Inflammatory macrophage treated with lipopolysaccharide for 1 hour (primary cell): ENCODE measurements around the gene NARS2.

ENCODE experiments used
- DNase-seq, 2 donors: peaks; one replicate each; pipeline ENCODE4 v3.0.0-alpha.2; 2020 to 2022

NARS2 gene

DNA sequence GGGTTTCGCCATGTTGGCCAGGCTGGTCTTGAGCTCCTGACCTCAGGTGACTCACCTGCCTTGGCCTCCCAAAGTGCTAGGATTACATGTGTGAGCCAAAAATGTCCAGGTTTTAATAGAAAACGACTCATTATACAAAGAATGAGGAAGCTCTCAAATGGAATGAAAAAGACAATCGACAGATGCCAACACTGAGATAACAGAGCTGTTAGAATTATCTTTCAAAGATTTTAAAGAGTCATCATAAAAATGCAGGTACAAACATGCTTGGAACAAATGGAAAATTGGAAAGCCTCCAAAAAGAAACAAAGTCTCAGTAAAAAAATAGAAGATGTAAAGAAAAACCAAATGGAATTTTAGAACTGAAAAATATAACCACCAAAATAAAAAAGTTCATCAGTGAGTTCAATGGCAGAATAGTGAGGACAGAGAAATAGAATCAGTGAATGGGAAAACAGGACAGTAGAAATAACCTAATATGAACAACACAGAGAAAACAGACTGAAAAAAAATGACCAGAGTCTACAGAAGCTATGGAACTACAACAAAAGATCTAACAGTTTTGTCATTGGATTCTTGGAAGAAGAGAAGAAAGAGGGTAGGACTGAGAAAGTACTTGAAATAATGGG, 168.0 kb downstream of the NARS2 start:
- DNase-seq = no peak

DNA sequence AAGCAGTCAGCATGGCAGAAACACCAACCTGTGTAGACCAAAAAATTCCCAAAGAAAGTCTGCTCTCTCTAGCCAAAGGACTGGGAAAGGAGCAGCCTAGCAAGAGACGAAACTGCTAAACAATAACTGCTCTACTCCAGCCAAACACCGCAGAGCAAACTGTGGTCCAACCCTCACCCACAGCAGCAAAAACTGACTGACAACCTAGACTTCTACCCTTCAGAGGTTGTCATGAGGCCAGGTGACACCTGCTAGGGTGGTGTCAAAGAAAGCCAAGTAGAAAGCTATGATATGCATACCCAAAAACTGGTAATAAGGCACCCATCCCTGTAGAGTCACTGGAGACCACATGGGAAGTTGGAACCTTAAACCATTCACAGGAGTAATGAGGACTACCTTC, 168.9 kb downstream of the NARS2 start:
- no peak for DNase-seq

DNA sequence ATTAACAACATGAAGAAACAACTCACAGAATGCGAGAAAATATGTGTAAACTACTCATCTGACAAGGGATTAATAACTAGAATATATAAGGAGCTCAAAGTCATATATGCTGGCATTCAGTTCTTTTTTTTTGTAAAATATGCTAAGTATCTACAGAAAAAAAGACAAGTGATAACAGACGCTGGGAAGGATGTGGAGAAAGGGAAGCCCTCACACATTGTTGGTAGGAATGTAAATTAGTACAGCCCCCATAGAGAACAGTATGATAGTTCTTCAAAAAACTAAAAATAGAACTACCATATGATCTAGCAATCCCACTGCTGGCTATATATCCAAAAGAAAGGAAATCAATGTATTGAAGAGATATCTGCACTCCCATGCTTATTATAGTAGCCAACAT, 170.9 kb downstream of the NARS2 start:
- no peak for DNase-seq

DNA sequence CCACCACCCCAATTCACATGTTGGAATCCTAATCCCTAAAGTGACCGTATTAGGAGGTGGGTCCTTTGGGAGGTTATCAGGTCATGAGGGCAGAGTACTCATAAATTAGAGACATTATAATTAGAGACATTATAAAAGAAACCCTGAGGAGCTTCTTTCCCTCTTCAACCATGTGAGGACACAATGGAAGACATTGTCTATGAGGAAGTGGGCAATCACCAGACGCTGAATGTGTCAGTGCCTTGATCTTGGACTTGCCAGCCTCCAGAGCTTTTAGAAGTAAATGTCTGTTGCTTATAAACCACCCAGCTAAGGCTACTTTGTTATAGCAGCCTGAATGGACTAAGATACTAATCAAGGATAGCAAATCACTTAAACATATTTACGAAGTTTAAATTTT, 171.8 kb downstream of the NARS2 start:
- DNase-seq = peak in 1 of 2 donors; percentile 38

- no peak for DNase-seq
These were observed 174.0 kb downstream of the NARS2 start for GRCh38 chr11:78400702-78401101.

DNA sequence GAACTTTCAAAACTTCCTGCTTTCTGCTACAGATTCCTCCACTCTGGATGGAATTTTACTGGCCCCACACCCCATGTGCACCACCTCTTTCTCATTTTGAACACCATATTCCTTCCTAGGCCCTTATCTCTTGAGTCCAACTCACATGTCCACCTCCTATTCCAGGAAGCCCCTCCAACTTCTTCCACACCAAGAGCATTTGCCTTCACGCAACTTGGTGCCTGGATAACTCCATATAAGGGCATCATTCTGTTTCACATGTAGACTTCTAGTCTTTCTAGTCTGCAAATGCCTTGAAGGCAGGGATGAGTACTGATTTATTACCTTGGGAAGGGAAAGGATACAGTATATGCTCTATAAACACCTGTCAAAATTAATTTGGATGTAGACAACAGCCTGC, 174.5 kb downstream of the NARS2 start:
- DNase-seq = no peak

- no peak for DNase-seq
These were observed 175.5 kb downstream of the NARS2 start for GRCh38 chr11:78399136-78399535.

DNA sequence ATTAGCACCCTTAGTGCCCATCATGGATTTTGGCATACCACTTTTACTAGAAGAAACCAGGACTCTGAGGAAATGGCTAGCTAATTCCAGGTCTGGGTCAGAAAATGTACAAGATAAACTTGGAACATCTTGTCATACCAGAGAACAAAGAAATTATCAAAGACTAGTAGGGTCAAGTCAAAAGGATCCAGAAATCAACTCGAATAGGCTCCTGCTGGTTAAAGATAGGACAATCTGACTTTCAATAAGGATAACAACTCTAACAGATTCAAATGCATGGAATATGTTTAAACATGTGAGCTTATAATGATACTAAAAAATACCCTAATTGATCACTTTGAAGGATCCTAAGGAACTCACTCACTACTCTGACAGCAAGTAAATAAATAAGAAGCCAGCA, 175.9 kb downstream of the NARS2 start:
- no peak for DNase-seq

DNA sequence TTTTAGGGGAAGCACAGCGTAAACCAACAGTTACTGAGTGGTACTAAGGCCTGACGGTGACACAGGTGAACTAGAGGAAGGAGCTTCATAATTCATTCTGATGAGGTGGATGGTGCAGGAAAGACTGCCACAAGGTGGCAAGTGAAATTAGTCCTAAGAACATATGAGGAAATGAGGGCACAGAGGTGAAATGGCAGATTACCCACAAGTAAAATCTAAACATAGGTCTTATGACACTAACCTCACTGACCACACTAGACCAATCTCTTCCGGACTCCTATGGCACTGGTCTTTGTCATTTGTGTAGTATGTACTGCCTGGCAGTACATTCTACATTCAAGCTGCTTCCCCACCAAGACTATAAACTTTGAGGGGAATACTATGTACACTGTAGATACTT, 177.3 kb downstream of the NARS2 start:
- DNase-seq = peak in 1 of 2 donors; percentile 31

GRCh38 chr11:78395597-78395996, 179.1 kb downstream of the NARS2 start:
- no peak for DNase-seq

- peak in 1 of 2 donors; percentile 32 for DNase-seq
These were observed 181.8 kb downstream of the NARS2 start for GRCh38 chr11:78392854-78393253.

GRCh38 chr11:78391424-78391823, 183.2 kb downstream of the NARS2 start:
- DNase-seq = no peak

- peak; percentile 57 to 73 for DNase-seq
These were observed 183.9 kb downstream of the NARS2 start for GRCh38 chr11:78390809-78391208.

DNA sequence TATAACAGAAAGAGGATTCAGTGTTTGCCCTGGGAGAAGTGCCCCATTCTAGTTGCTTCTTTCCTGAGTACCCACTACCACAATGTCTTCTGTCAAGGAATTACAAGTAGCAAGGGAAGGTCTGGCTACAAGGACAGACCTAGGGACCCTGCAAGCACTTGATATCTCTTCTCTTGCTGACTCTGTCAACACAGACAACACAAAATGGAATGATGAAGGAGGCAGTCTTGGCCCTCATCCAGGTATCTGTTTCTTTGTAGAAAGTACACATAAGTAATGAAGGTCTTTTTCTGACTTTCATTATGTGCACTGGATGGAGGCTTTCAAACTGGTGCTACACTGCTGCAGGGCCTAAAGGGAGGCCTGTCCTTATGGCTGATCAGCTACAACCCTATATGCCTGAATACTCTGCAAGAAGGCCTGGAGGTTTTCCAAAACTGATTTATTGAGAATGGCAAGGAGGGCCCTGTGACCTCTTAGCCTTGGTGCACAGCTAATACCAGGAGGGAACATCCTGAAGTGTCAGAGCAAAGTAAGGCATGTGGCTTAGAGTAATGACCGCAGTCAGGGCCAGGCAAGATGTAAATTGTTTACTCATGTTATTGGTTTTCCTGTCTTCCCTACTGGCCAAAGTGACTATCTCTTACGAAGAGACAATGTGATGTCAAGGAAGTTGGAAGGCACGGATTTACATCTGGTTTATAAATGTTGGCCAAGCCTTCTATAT, 188.3 kb downstream of the NARS2 start:
- no peak for DNase-seq
